CD4-positive, alpha-beta T cell treated with Interleukin-6 at 100 ng/mL for 8 hours (primary cell): Measurements from ENCODE around the gene ZNF716.
"Not testable (repeated sequence)": the region's sequence is repeated elsewhere in the genome, so short reads cannot be mapped to it uniquely, and the experiment has no call there.

Experiments
- DNase-seq: peaks from one replicate; pipeline ENCODE4 v3.0.0-alpha.2; 2020; ENCODE audit warnings: mixed read lengths, low spot score

ZNF716 gene

DNA sequence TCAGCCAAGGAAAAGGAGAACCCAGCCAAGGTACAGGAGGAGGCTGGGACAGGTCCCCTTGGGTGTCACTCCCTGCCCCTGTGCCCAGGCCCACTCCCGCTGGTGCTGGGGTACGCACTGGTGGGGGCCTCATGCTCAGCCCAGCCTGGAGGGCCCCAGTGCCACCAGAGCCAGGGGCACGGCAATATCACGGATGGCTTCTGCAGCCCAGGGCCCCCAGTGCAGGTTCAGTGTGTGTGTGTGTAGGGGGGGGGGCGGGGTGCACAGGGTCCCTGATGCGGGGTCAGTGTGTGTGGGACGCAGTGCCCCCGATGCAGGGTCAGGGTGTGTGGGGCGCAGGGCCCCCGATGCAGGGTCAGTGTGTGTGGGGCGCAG, 23.4 kb upstream of the ZNF716 start:
- DNase-seq: no peak

DNA sequence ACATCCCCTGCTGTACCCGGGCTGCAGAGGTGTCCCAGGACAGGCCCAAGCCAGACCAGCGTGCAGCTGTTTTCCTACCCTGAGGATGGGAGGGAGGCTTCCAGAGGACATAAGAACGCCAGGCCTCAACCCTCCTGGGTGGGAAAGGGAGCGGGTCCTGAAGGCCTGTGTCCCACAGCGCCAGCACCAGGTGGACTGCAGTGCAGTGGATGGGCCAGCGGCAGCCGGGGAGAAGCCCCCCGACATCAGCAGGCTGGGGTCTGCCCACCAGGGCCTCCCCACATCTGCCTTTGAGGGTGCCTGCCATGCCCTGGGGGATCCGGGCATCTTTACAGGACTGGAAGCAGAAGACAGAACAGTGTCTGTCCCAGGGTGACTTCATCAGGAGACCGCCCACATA, 22.8 kb upstream of the ZNF716 start:
- DNase-seq: no peak

DNA sequence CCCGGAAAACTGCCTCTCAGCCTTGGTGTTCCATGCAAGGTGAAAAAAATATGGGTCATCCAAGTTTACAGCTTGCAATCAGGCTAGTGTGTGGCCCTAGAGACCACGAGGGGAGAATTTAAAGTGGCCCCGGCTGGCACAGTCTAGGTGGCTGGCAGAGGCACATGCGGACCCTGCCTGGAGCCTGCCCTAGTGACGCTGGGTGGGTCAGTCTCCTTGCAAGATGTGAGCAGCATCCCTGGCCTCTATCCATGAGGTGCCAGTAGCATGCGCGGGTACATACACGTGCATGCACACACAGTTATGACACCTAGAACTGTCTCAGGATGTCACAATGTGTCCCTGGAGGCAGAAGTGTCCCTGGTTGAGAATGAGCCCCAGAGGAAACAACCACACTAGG, 22.4 kb upstream of the ZNF716 start:
- DNase-seq: no peak

DNA sequence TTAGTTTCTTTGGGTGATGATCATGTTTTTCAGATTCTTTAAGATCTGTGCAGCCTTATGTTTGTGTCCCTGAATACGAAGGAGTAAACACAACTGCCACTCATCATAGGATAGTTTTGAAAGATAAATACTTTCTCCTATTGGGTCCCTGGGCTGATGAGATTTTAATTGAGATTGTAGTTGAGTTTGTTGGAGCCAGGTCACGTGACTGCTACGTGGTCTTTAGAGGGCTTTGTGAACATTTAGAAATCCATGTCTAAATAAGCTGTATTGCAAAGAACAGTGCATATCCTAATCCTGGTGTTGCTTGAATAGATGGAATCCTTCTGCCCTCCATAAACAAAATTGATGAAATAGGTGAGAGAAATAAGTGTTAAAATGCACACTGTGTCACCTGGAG, 17.4 kb upstream of the ZNF716 start:
- no peak for DNase-seq

DNA sequence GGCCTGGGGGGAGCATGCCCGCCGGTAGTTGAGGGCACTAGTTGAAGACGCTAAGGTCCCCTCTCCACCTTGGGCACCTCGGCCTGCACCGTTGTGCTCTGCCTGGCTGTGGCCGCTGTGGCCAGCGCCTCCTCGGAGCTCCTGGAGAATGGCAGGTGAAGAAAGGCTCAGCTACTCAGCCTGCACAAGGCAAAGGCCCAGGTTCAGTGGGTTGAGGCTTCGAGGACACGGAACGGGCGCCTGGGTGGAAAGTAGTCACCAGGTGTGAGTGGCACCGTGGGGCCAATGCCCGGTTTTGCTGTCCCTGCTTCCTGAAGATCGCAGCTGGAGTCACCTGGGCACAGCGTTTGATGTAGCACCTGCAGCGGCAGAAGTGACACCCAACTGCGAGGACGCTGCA, 12.4 kb upstream of the ZNF716 start:
- DNase-seq: no peak

DNA sequence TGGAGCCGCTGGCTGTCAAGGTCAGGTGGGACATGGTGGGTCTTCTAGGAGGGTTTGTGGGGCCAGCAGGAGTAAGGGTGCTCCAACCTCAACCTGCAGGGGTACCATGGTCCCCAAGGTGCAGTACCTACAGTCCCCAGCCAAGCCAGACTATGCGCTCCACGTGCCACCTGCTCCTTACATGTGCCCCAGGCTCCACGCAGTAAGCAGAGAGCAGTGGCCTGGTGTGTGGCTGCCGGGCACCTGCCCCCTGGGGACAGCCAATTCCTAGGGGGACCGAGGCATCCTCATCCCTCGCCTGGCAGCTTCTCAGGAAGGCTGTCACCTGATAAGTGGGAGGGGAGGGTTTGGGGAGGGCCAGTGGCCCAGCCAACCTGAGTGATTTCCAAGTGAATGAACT, 11.7 kb upstream of the ZNF716 start:
- DNase-seq: no peak

DNA sequence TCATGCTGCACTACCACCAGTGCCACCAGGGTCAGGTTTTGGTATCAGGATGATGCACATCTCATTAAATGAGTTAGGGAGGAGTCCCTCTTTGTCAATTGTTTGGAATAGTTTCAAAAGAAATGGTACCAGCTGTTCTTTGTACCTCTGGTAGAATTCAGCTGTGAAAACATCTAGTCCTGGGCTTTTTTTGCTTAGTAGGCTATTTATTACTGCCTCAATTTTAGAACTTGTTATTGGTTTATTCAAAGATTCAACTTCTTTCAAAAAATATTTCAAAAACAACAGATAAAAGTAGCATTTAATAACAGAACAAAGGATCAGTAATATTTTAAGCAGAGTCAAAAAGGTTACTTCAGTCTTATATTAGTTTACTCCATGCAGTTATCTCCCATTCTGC, 6.4 kb upstream of the ZNF716 start:
- DNase-seq: no peak

DNA sequence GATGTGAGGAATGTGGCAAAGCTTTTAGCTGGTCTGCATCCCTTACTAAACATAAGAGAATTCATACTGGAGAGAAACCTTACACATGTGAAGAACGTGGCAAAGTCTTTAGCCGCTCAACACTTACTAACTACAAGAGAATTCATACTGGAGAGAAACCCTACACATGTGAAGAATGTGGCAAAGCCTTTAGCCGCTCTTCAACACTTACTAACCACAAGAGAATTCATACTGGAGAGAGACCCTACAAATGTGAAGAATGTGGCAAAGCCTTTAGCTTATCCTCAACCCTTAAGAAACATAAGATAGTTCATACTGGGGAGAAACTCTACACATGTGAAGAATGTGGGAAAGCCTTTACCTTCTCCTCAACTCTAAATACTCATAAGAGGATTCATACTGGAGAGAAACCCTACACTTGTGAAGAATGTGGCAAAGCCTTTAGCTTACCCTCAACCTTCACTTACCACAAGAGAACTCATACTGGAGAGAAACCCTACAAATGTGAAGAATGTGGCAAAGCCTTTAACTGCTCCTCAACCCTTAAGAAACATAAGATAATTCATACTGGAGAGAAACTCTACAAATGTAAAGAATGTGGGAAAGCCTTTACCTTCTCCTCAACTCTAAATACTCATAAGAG, 19.3 kb downstream of the ZNF716 start:
- DNase-seq: not testable (repeated sequence)

DNA sequence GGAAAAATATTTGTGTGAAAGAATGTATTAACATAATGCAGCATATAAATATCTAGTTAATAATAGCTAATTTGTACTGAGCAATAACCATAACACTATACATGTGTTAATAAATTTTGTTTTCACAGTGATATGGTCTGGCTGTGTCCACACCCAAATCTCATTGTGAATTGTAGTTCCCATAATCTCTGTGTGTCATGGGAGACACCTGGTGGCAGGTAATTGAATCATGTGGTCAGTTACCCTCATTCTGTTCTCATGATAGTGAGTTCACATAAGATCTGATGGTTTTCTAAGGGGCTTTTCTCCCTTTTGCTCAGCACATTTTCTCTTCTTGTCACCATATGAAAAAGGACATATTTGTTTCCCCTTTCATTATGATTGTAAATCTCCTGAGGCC, 30.3 kb downstream of the ZNF716 start:
- DNase-seq: not testable (repeated sequence)

DNA sequence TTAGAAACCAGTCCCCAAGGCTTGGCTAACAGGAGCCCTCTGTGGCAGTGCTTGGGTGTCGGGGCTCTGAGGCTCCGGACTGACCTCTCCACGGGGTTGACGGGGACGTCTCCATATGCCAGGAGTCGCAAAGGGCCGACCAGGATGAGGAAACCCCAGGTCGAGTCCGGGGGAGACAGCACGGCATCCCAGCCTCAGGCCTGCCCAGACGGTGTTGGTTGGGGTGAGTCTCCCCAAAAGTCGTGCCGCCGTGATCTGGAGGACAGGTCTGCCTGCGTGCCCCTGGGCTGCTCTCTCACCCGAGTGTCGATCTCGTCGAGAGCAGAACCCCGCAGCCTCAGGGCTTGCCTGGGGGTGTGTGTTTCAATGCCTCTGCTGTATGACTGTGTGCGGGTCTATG, 35.0 kb downstream of the ZNF716 start:
- not testable (repeated sequence) for DNase-seq

DNA sequence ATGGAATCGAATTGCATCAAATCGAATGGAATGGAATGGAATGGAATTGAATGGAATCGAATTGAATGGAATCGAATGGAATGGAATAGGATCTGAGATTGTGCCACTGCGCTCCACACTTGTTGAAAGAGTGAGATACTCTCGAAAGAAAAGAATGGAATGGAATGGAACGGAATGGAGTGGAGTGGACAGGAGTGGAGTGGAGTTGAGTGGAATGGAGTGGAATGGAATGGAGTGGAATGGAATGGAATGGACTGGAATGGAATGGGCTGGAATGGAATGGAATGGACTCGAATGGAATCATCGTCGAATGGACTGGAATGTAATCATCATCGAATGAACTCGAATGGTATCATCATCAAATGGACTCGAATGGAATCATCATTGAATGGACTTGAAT, 38.0 kb downstream of the ZNF716 start:
- no peak for DNase-seq

DNA sequence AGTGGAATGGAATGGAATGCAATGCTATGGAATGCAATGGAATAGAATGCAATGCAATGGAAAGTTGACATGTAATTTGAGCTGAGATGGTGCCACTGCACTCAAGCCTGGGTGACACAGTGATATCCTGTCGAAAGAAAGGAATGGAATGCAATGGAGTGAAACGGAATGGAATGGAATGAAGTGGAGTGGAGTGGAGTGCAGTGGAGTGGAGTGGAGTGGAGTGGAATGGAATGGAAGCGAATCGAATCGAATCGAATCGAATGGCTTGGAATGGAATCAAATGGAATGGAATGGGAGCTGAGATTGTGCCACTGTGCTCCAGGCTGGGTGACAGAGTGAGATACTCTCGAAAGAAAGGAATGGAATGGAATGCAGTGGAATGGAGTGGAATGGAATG, 45.1 kb downstream of the ZNF716 start:
- DNase-seq: not testable (repeated sequence)

DNA sequence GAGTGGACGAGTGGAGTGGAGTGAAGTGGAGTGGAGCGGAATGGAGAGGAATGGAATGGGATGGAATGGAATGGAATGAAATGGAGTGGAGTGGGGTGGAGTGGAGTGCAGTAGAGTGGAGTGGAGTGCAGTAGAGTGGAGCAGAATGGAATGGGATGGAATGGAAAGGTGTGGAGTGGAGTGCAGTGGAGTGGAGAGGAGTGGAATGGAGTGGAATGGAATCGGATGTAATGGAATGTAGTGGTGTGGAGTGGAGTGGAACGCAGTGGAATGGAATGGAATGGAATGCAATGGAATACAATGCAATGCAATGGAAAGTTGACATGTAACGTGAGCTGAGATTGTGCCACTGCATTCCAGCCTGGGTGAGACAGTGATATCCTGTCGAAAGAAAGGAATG, 46.4 kb downstream of the ZNF716 start:
- DNase-seq: no peak

DNA sequence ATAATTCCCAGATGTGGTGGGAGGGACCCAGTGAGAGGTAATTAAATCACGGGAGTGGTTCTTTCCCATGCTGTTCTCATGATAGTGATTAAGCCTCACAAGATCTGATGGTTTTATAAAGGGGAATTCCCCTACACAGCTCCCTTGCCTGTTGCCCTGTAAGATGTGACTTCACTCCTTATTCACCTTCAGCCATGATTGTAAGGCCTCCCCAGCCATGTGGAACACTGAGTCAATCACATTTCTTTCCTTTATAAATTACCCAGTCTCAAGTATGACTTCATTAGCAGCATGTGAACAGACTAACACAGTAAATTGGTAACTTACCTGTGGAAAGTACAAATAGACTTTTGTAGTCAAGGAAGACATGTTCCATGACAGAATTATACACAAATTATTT, 55.2 kb downstream of the ZNF716 start:
- DNase-seq: no peak
